Lower leg skin (tissue), 3 donors: Measurements from ENCODE around the gene NCBP3.

ENCODE experiments used
- CTCF ChIP-seq, 3 donors: fragments of 450-650 bp; IDR thresholded peaks; one replicate each; pipeline ENCODE4 v1.5.1; 2016; ENCODE audit warnings: antibody characterized with exemption in 3 of 3, mild to moderate bottlenecking in 3 of 3, moderate library complexity in 2 of 3
- POLR2A ChIP-seq, 2 donors: fragments of 450-650 bp; IDR thresholded peaks; one replicate each; pipeline ENCODE4 v1.6.1; 2016 to 2017; ENCODE audit warnings: antibody characterized with exemption in 2 of 2, mild to moderate bottlenecking in 1 of 2, moderate library complexity in 1 of 2

- TF ChIP-seq POLR2A (IDR thresholded peaks at IDR 0.05), result no peak
- no peak for TF ChIP-seq CTCF (IDR thresholded peaks at IDR 0.05)
Measured at GRCh38 chr17:3759597-3760216, 86.3 kb downstream of the NCBP3 start.
